GM21447 (cell line): ENCODE results near the gene MYL9.

Experiments used
- ATAC-seq: cut with Tn5 transposase; IDR thresholded peaks from one replicate; pipeline ENCODE4 v1.9.1; 2021; ENCODE audit not compliant: unreplicated experiment

MYL9 gene

GRCh38 chr20:36525620-36526365 is 15.5 kb upstream of the MYL9 start:
- ATAC-seq, result no peak

DNA sequence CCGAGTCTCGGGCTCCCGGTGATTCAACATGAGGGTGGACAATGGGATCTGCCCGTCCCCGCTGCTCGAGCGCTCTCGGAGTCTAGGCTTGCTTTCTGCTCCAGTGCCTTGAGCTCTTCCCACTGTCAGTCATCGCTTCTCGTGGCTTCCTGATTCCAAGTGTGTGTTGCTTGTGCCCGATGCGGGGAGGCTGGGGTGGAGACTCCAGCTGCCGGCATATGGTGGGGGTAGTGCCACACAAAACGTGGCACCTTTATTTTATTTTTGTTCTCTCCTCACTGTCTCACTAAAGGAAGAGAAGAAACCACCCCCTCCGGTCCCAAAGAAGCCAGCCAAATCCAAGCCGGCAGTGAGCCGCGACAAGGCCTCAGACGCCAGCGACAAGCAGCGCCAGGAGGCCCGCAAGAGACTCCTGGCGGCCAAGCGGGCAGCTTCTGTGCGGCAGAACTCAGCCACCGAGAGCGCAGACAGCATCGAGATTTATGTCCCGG is 14.8 kb upstream of the MYL9 start:
- no peak for ATAC-seq

DNA sequence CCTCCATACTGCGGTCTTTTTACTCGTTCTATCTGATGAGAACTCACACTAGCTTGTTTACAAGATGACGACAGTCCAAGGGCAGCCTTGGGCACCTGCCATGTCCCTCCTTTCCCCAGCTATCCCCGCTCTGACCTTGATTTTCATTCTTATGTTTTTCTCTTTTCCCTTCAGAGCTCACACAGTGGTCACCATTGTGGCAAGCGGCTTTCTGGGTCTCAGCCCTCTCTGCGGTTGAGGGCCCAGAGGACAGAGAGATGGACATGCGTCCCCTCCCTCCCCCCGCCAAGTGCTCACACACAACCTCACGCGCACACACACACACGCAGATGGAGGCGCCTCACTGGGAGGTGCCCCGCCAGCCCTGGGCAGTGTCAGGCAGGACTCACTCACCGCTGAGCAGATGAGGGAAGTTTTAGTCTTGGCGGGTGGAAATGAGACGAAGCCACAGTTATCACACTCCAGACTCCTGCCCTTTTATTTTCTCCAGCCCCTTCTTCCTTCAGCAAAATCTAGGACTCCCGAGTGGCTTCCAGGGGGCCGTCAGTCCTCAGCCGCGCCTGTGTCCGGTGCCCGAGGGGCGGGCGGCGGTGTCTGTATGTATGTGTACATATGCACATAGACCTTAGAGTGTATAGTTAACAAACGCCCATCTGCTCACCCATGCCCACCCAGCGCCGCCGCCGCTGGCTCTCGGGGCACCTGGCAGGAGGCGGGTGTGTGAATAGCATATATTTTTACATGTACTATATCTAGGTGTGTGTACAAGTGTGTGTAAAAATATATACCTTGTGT is 13.8 kb upstream of the MYL9 start:
- ATAC-seq, result no peak

DNA sequence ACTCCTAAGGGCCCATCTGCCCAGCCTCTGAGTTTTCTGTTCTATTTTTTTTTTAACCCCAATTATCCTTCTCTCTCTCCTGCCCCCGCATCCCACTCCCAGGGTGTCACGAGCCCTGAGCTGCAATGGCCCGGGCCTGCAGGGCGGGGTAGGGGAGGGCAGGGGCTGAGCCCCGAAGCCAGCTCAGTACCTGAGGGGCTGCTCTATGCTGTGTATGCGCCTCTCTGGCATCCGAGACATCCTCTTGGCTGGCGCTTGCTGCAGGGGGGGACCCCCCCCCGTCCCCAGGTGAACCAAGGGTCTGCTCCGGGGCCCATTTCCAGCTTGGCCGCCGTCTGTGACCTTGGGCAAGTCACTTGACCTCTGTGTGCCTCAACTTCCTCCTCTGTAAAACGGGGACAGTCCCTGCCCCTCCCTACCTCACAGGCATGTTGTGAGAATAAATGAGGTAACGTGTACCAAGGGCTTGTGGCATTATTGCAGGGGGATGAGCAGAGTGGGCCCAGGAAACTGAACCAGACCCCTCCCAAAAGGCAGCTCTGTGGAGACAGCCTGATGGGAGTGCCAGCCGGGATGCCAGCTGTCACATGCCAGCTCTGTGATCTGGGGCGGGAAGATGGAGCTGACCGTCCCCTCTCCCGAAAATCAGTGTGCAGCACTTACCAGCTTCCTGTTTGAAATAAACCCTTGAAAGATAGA is 13.0 kb upstream of the MYL9 start:
- no peak for ATAC-seq

- no peak for ATAC-seq
Measured at GRCh38 chr20:36528875-36529417, 12.4 kb upstream of the MYL9 start.

GRCh38 chr20:36532388-36532787 is 8.9 kb upstream of the MYL9 start:
- no peak for ATAC-seq

DNA sequence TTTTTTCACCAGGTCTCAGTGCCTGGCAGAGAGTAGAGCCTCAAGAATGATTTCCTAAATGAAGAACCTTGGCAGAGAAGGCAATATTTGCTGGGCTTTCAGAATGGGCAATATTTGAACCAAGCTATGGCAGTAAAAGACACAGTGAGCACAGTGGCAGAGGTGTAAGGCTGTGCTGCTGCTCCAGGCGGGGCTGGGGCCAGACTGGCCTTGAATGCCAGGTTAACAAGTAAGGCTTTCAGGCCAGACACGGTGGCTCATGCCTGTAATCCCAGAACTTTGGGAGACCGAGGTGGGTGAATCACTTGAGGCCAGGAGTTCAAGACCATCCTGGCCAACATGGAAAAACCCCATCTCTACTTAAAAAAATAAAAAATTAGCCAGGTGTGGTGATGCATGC is 8.5 kb upstream of the MYL9 start:
- ATAC-seq, result no peak

- ATAC-seq, result no peak
Measured at GRCh38 chr20:36538026-36538722, 3.1 kb upstream of the MYL9 start.

DNA sequence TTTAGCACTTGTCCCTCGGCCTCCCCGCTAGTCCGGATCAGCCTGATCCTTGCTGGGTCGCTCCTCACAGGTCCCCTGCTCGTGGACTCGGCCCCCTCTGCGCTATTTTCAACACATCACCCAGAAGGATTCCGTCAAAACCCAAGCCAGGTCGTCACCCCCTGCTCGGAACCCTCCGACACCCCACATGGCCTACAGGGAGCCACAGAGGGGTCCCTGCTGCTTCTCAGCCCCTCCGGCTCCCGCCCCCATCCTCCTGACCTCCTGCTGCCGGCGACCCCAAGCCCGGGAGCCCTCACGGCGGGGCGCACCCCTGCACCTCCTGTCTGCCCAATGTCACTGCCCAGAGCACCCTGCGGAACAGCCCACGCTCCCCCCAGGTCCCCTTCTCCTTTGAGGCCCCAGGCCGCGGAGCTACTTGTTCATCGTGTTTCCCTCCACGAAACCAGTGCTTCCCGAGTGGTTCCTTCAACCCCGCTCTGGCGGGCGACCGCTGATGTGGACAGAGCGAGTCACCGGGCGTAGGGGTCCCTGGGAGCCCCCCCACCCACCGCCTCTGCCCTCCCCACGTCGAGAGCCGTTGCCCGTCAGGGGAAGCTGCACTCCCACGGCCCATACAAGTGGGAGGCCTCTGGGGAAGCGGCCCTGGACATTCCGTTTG is 638 bp upstream of the MYL9 start:
- ATAC-seq, result no peak

DNA sequence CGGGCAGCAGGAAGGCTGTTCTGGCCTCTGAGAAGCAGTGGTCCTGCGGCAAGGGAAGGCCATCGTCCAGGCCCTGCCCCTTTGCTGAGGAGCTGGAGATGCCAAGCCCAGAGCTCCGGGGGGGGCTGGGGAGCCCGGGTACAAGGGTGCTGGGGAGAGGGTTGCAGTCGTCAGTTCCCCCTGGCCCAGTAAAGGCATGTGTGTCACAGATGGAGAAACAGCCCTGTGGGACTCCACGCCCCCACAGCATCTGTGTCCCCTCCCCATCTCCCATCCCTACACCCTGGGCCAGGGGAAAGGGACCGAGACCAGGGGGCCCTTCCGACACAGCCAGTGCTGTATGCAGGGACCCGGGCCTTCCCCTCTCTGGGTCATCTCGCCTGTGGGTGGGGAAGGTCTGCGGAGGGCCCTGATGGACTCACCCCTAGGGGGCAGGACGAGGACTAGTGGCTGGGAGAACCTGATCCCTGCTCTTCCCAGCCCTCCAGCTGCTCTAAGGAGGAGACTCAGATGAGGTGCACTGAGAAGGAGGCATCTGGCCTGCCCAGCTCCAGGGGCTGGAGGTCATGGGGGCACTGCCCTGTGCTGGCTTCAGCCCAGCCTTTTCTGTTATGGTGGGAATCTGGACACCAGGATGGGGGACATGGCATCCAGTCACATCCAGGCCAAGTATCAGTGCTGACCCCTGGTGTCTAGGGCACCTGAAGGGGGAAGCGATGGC is 609 bp downstream of the MYL9 start:
- ATAC-seq, result no peak

DNA sequence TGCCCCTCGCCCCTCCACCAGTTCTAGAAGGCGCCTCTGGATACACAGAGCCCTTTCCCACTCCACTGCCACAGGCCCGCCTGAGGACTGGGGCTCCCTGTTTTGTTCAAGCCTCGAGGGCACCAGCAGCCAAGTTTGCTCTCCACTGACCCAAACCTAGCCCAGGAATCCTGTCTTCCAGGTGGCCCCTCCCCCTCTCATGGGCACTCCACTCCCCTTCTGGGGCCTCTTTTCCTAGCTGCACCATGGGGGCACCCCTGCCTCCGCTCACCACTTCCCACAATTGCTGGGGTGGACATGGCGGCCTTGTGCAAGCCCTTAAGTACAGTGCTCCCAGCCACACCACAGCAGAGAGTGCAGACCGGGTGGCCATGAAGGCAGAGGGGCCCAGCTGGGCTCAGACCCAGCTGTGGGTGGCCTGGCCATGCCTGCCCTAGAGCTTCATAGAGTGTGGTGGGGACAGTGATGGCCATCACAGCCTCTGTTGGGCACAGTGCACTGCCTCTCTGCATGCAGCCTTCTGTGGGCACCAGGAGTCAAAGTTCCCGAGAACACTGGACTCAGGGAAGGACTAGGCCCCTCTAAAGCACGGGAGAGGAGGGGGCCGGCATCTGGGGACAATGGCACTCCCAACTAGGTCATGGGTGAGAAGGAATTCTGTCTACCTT is 1.3 kb downstream of the MYL9 start:
- ATAC-seq, result no peak

DNA sequence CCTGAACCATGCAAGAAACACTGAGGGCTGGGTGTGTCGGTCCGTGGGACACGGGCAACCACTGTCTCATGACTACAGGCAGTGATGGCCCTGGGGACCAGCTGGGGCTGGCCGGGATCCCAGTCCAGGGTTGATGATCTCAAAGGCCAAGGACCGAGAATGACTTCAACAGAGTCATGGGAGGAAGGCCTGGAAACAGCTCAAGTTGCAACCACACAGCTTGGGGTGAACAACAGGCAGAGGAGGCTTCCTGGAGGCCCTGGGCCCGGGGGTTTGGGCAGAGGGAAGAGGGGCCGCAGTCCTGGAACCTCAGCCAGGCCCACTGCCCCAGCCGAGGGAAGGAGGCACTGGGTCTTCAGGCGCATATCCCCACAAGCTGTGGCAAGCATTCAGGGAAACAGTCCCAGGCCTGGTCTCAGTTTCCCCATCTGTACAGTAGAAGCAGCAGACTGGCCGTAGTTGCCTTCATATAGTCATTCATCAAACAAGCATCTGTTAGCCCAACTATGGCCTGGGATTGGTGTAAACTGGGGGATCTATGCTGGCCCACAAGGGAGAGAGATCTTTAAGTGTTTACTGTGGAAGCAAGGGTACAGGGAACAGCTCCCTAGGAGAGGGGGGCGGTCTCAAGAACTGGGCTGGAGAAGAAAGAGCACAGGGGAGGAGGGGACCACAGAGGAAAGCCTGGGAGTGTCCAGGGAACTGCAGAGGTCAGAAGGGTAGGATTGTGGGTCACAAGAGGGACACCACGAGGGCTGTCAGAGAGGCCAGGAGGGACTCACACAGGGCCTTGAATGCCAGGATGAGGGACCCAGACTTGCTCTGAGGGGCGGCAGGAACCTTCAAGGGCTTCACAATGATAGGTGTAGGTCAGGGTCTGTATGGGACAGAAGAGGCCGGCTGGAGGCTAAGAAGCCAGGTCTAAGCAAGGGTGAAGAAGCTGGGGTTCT is 2.1 kb downstream of the MYL9 start:
- no peak for ATAC-seq

DNA sequence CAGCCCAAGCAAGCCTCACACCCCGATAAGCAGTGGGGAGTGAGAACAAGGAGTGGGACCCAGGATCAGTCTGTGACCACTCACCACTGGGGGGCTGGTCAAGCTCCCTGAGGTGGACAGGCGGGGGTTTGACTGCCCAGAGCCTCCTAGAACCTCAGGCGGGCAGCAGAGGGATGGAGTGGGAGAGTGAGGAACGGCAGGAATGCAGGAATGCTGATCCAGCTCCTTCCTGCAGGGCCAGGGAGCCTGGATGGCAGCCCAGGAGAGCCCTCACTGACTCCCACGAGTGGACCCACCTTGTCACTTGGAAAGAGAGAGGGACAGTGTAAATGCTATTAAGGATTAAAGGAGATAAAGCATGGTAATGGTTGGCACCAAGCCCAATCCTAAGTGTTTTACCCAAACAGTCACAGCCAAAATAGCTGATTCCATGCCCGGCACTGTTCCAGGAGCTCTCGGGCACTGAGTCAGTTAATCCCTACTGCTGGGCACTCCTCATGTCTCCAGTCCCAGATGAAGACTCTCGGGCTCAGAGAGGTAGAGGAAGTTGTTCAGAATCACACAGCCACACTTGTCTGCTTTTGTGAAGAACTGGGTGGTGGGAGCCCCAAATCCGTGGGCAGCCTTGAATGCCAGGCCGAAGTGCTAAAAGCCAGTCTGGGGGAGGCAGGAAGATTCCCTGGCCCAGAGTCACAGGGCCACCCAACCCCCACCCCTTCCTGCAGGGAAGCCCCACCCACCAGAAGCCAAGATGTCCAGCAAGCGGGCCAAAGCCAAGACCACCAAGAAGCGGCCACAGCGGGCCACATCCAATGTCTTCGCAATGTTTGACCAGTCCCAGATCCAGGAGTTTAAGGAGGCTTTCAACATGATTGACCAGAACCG is 3.1 kb downstream of the MYL9 start:
- no peak for ATAC-seq

GRCh38 chr20:36546111-36546736 is 4.9 kb downstream of the MYL9 start:
- no peak for ATAC-seq

DNA sequence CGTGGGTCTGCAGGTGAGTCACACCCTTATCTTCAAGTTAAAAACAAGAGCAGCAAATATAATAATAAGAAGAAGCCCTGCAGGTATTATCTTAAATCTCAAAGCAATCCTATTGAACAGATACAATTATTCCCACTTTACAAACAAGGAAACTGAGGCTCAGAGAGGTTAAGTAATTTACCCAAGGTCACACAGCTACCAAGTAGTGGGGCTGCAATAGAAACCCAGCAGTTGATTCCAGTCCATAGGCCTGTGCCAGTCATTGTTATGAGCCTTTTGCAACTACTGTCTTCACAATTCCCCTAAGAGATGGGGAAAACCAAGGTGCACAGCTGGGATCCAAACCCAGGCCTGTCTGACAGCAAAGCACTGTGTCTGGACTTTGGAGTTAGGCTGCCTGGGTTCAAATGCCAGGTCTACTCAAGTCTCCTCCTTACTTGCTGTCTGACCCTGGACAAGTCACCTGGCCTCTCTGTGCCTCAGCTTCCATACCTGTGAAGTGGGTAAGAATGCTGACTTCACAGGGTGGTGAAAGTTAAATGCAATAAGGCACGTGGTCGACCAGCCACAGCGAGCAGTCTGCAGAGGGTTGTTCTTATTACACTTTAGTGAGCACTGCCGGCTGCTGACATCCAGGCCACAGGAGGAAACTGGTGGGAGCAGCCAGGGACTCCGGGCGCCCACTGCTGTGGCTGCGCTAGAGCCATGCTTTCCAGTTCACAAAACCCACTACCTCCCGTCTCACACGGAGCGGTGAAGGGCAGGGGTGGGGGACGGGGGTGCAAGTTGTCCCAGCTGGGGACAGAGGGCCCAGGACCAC is 6.1 kb downstream of the MYL9 start:
- ATAC-seq, result no peak

- ATAC-seq, result no peak
Measured at GRCh38 chr20:36548006-36548315, 6.6 kb downstream of the MYL9 start.
